HEK293 (cell line): Measurements from ENCODE around the gene NONO.
"Not testable (repeated sequence)": the region's sequence is repeated elsewhere in the genome, so short reads cannot be mapped to it uniquely, and the experiment has no call there.

Experiments
- CTCF ChIA-PET: fragments of 350-600 bp; formaldehyde crosslinking; extraction: SDS; loops from one replicate; lab custom pipeline; 2021; ENCODE audit warnings: antibody characterized with exemption; lab: Yijun Ruan, JAX
- POLR2A ChIA-PET: fragments of 300-600 bp; formaldehyde crosslinking; extraction: SDS; loops from one replicate; lab custom pipeline; 2020; ENCODE audit warnings: antibody characterized with exemption, inconsistent platforms; lab: Yijun Ruan, JAX
- H3K27ac ChIP-seq: fragments of 200-500 bp; sonication (Bioruptor generic); 2 replicates; pipeline ENCODE4 v1.5.1; 2014; ENCODE audit warnings: low read depth, low read length, control low read depth, inconsistent platforms; ENCODE audit errors: extremely low read depth
- H3K36me3 ChIP-seq, 2 experiments: fragments of 200-500 bp in 1 of 2; sonication (Bioruptor generic) in 1 of 2; 1 replicate in 1 of 2; 2 replicates in 1 of 2; pipeline ENCODE4 v1.5.1; 2014 to 2017; ENCODE audit warnings: inconsistent platforms in 2 of 2, low read length in 2 of 2; ENCODE audit not compliant: control insufficient read depth in 2 of 2, insufficient read depth in 1 of 2
- H3K4me1 ChIP-seq: fragments of 200-500 bp; sonication (Bioruptor generic); 2 replicates; pipeline ENCODE4 v1.5.1; 2014; ENCODE audit warnings: mild to moderate bottlenecking, low read length, inconsistent platforms; ENCODE audit not compliant: control insufficient read depth, insufficient read depth
- H3K4me3 ChIP-seq: 2 replicates; pipeline ENCODE4 v1.5.1; 2011; ENCODE audit warnings: low read depth, mild to moderate bottlenecking, control low read depth, low read length, moderate library complexity
- H3K9me3 ChIP-seq: fragments of 200-500 bp; sonication (Bioruptor generic); 2 replicates; pipeline ENCODE4 v1.5.1; 2014; ENCODE audit warnings: low read depth, low read length, inconsistent platforms; ENCODE audit not compliant: control insufficient read depth, insufficient read depth
- GLI2 ChIP-seq: fragments of 450-650 bp; formaldehyde crosslinking; IDR thresholded peaks from 2 replicates; pipeline ENCODE4; 2017; ENCODE audit warnings: missing biosample characterization, missing genetic modification characterization, low read depth, borderline replicate concordance
- KLF7 ChIP-seq: fragments of 450-650 bp; formaldehyde crosslinking; IDR thresholded peaks from 2 replicates; pipeline ENCODE4 v1.5.1; 2016; ENCODE audit warnings: missing biosample characterization, missing genetic modification characterization, borderline replicate concordance
- MYNN ChIP-seq: fragments of 450-650 bp; formaldehyde crosslinking; IDR thresholded peaks from 2 replicates; pipeline ENCODE4 v1.5.1; 2016; ENCODE audit warnings: missing biosample characterization, missing genetic modification characterization, borderline replicate concordance
- OVOL3 ChIP-seq: fragments of 450-650 bp; formaldehyde crosslinking; IDR thresholded peaks from 2 replicates; pipeline ENCODE4 v1.5.1; 2016; ENCODE audit warnings: missing biosample characterization, missing genetic modification characterization
- RBAK ChIP-seq: fragments of 450-650 bp; formaldehyde crosslinking; IDR thresholded peaks from 2 replicates; pipeline ENCODE4 v1.5.1; 2016; ENCODE audit warnings: missing biosample characterization, missing genetic modification characterization
- ZBTB1 ChIP-seq: fragments of 450-650 bp; formaldehyde crosslinking; IDR thresholded peaks from 2 replicates; pipeline ENCODE4 v1.5.1; 2016; ENCODE audit warnings: missing biosample characterization, missing genetic modification characterization
- ZBTB21 ChIP-seq: fragments of 450-650 bp; formaldehyde crosslinking; IDR thresholded peaks from 2 replicates; pipeline ENCODE4 v1.5.1; 2017; ENCODE audit warnings: missing biosample characterization, missing genetic modification characterization
- ZBTB8A ChIP-seq: fragments of 450-650 bp; formaldehyde crosslinking; IDR thresholded peaks from 2 replicates; pipeline ENCODE4 v1.5.1; 2016; ENCODE audit warnings: missing biosample characterization, missing genetic modification characterization
- ZFP3 ChIP-seq: fragments of 450-650 bp; formaldehyde crosslinking; IDR thresholded peaks from 2 replicates; pipeline ENCODE4 v1.5.1; 2016; ENCODE audit warnings: low read depth, missing biosample characterization, missing genetic modification characterization
- ZFP37 ChIP-seq: fragments of 450-650 bp; formaldehyde crosslinking; IDR thresholded peaks from 2 replicates; pipeline ENCODE4 v1.5.1; 2016; ENCODE audit warnings: missing biosample characterization, missing genetic modification characterization
- ZNF140 ChIP-seq: fragments of 450-650 bp; formaldehyde crosslinking; IDR thresholded peaks from 2 replicates; pipeline ENCODE4 v1.5.1; 2016; ENCODE audit warnings: missing biosample characterization, missing genetic modification characterization
- ZNF19 ChIP-seq: fragments of 450-650 bp; formaldehyde crosslinking; IDR thresholded peaks from 2 replicates; pipeline ENCODE4; 2016; ENCODE audit warnings: missing biosample characterization, missing genetic modification characterization, low read depth
- ZNF202 ChIP-seq: fragments of 450-650 bp; formaldehyde crosslinking; IDR thresholded peaks from 2 replicates; pipeline ENCODE4 v1.5.1; 2016; ENCODE audit warnings: missing biosample characterization, missing genetic modification characterization, borderline replicate concordance
- ZNF266 ChIP-seq: fragments of 450-650 bp; formaldehyde crosslinking; IDR thresholded peaks from 2 replicates; pipeline ENCODE4 v1.5.1; 2016; ENCODE audit warnings: missing biosample characterization, missing genetic modification characterization, low read depth
- ZNF341 ChIP-seq: fragments of 450-650 bp; formaldehyde crosslinking; IDR thresholded peaks from 2 replicates; pipeline ENCODE4; 2016; ENCODE audit warnings: low read depth, missing biosample characterization, missing genetic modification characterization
- ZNF366 ChIP-seq: fragments of 450-650 bp; formaldehyde crosslinking; conservative IDR thresholded peaks from 2 replicates; pipeline ENCODE4 v1.5.1; 2016; ENCODE audit warnings: missing biosample characterization, missing genetic modification characterization
- ZNF530 ChIP-seq: fragments of 450-650 bp; formaldehyde crosslinking; IDR thresholded peaks from 2 replicates; pipeline ENCODE4 v1.5.1; 2016; ENCODE audit warnings: low read depth, missing biosample characterization, missing genetic modification characterization
- ZNF555 ChIP-seq: fragments of 450-650 bp; formaldehyde crosslinking; conservative IDR thresholded peaks from 2 replicates; pipeline ENCODE4 v1.5.1; 2017; ENCODE audit warnings: missing biosample characterization, mild to moderate bottlenecking, missing genetic modification characterization, inconsistent platforms
- ZNF623 ChIP-seq: fragments of 450-650 bp; formaldehyde crosslinking; IDR thresholded peaks from 2 replicates; pipeline ENCODE4 v1.5.1; 2016; ENCODE audit warnings: missing biosample characterization, missing genetic modification characterization
- ZNF654 ChIP-seq: fragments of 450-650 bp; formaldehyde crosslinking; IDR thresholded peaks from 2 replicates; pipeline ENCODE4 v1.5.1; 2016; ENCODE audit warnings: low read depth, missing biosample characterization, missing genetic modification characterization
- ZNF664 ChIP-seq: fragments of 450-650 bp; formaldehyde crosslinking; IDR thresholded peaks from 2 replicates; pipeline ENCODE4 v1.5.1; 2016; ENCODE audit warnings: missing biosample characterization, missing genetic modification characterization
- TF ChIP-seq, protein P1 (sequence below): fragments of 450-650 bp; formaldehyde crosslinking; IDR thresholded peaks from 2 replicates; pipeline ENCODE4 v1.5.1; 2016; ENCODE audit warnings: missing biosample characterization, missing genetic modification characterization

The NONO gene

DNA sequence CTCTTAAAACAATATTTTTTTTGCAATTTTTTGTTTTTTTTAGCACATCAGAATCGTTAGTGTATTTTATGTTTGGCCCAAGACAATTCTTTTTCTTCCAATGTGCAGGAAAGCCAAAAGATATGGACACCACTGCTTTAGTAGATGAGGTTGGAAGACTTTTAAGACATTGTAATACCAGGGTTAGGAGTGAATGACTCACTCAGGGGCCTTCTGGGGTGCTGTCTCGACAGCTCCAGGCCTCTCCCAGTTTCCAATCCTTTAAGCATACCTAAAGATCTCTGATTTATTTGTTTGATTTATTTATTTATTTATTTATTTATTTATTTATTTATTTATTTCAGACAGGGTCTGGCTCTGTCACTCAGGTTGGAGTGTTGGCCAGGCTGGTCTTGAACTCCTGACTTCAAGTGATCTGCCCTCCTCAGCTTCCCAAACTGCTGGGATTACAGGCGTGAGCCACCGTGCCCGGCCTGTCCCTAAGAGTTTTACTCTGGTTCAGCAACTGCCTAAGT is 65.8 kb downstream of the NONO start (continued):
- TF ChIP-seq ZFP3, result peak; percentile 57
- peak; percentile 97 for TF ChIP-seq ZNF19 (tag by site-specific recombination)
- TF ChIP-seq ZNF202 (tag by site-specific recombination), result peak; percentile 91; the same call in 1 of the 2 replicates
- peak; percentile 91 for TF ChIP-seq ZNF266 (tag by site-specific recombination)
- peak; percentile 63 for TF ChIP-seq ZBTB21
- TF ChIP-seq ZBTB8A, result peak; percentile 80
- peak; percentile 44 for TF ChIP-seq ZNF654 (tag by site-specific recombination)
- TF ChIP-seq, protein P1, sequence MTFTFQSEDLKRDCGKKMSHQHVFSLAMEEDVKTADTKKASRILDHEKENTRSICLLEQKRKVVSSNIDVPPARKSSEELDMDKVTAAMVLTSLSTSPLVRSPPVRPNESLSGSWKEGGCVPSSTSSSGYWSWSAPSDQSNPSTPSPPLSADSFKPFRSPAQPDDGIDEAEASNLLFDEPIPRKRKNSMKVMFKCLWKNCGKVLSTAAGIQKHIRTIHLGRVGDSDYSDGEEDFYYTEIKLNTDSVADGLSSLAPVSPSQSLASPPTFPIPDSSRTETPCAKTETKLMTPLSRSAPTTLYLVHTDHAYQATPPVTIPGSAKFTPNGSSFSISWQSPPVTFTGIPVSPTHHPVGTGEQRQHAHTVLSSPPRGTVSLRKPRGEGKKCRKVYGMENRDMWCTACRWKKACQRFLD (tag by site-specific recombination), result 0 out of 2 replicates have a peak, but pooled peaks have one; percentile 23
- peak; percentile 44; the same call in 1 of the 2 replicates for TF ChIP-seq ZNF341 (tag by site-specific recombination)
- 0 out of 2 replicates have a peak, but pooled peaks have one; percentile 27 for TF ChIP-seq ZNF366 (tag by site-specific recombination)
- 0 out of 2 replicates have a peak, but pooled peaks have one; percentile 65 for TF ChIP-seq ZNF530 (tag by site-specific recombination)
- TF ChIP-seq RBAK (tag by site-specific recombination), result 0 out of 2 replicates have a peak, but pooled peaks have one; percentile 29
- peak; percentile 75; the same call in 1 of the 2 replicates for TF ChIP-seq GLI2 (tag by site-specific recombination)
- peak; percentile 43; the same call in 1 of the 2 replicates for TF ChIP-seq MYNN (tag by site-specific recombination)
- TF ChIP-seq OVOL3, result peak; percentile 74; the same call in 1 of the 2 replicates
- peak; percentile 97 for TF ChIP-seq ZNF555 (tag by site-specific recombination)
- TF ChIP-seq ZBTB1, result peak; percentile 87
- TF ChIP-seq ZFP37 (tag by site-specific recombination), result peak; percentile 87
- peak; percentile 97 for TF ChIP-seq ZNF140 (tag by site-specific recombination)
- peak; percentile 83 for TF ChIP-seq ZNF623 (tag by site-specific recombination)
- TF ChIP-seq KLF7 (tag by site-specific recombination), result peak; percentile 63; the same call in 1 of the 2 replicates
- peak; percentile 74 for TF ChIP-seq ZNF664 (tag by site-specific recombination)
- TF ChIP-seq, all 188 proteins: peak for 45; not testable (repeated sequence) for 143

GRCh38 chrX:71349867-71350266 is 66.4 kb downstream of the NONO start:
- POLR2A ChIA-PET, H3K27ac ChIP-seq, H3K36me3 ChIP-seq, H3K4me3 ChIP-seq, H3K9me3 ChIP-seq, H3K4me1 ChIP-seq: not testable (repeated sequence)
- TF ChIP-seq ZNF654 (tag by site-specific recombination), result 0 out of 2 replicates have a peak, but pooled peaks have one; percentile 15
- CTCF ChIA-PET, result interaction anchor here (0.6 kb wide), 1 partner anchor 1469 kb away, joined by 3 read pairs; no protein-coding TSS in a partner anchor
